PFSK-1 (cell line): ENCODE measurements around the gene FBN2.

Source experiments
- FOXP2 ChIP-seq: optimal IDR thresholded peaks from 2 replicates; pipeline ENCODE3; 2011; ENCODE audit warnings: borderline replicate concordance, control low read depth, inconsistent platforms; ENCODE audit not compliant: insufficient read depth; ENCODE audit errors: extremely low read length, extremely low read depth
- POLR2AphosphoS5 ChIP-seq: IDR thresholded peaks from 2 replicates; pipeline ENCODE4 v1.6.1; 2012; ENCODE audit warnings: low read depth, mild to moderate bottlenecking, control low read depth, low read length, moderate library complexity
- REST ChIP-seq, 2 experiments: IDR thresholded peaks; 2 replicates each; pipeline versions ENCODE4 v1.6.1 to v1.8.0; 2011 to 2012; ENCODE audit warnings: low read depth in 2 of 2, low read length in 2 of 2, control low read depth in 1 of 2, inconsistent platforms in 1 of 2, mild to moderate bottlenecking in 1 of 2, moderate library complexity in 1 of 2; ENCODE audit not compliant: insufficient read depth in 1 of 2
- SIN3A ChIP-seq: IDR thresholded peaks from 2 replicates; pipeline ENCODE4 v1.6.1; 2012; ENCODE audit warnings: mild to moderate bottlenecking, low read length, moderate library complexity, borderline replicate concordance; ENCODE audit not compliant: insufficient read depth
- TAF1 ChIP-seq: IDR thresholded peaks from 2 replicates; pipeline ENCODE4 v1.6.1; 2012; ENCODE audit warnings: low read length, control low read depth, borderline replicate concordance; ENCODE audit not compliant: insufficient read depth

The FBN2 gene

GRCh38 chr5:128402506-128402905 lies 135.5 kb downstream of the FBN2 start:
- TF ChIP-seq REST (IDR thresholded peaks at IDR 0.05; ENCODE audit: insufficient read depth in 1 of 2, low read depth in 2 of 2, low read length in 2 of 2) = no peak
- no peak for TF ChIP-seq TAF1
- no peak for TF ChIP-seq FOXP2
- TF ChIP-seq POLR2AphosphoS5 = no peak
- TF ChIP-seq SIN3A = no peak

GRCh38 chr5:128399111-128399510 lies 138.9 kb downstream of the FBN2 start:
- no peak for TF ChIP-seq REST (IDR thresholded peaks at IDR 0.05; ENCODE audit: insufficient read depth in 1 of 2, low read depth in 2 of 2, low read length in 2 of 2)
- no peak for TF ChIP-seq FOXP2
- TF ChIP-seq TAF1 = no peak
- TF ChIP-seq SIN3A = no peak
- no peak for TF ChIP-seq POLR2AphosphoS5

GRCh38 chr5:128397876-128398275 lies 140.2 kb downstream of the FBN2 start:
- TF ChIP-seq TAF1 (no peak), SIN3A (no peak), REST (IDR thresholded peaks at IDR 0.05; ENCODE audit: insufficient read depth in 1 of 2, low read depth in 2 of 2, low read length in 2 of 2) (no peak), FOXP2 (no peak), POLR2AphosphoS5 (no peak)

- no peak for TF ChIP-seq FOXP2
- TF ChIP-seq REST (IDR thresholded peaks at IDR 0.05; ENCODE audit: insufficient read depth in 1 of 2, low read depth in 2 of 2, low read length in 2 of 2) = no peak
- no peak for TF ChIP-seq POLR2AphosphoS5
- TF ChIP-seq TAF1 = no peak
- TF ChIP-seq SIN3A = no peak
These were observed 143.0 kb downstream of the FBN2 start for GRCh38 chr5:128395073-128395472.

- TF ChIP-seq FOXP2 = no peak
- no peak for TF ChIP-seq POLR2AphosphoS5
- TF ChIP-seq SIN3A = no peak
- TF ChIP-seq TAF1 = no peak
- no peak for TF ChIP-seq REST (IDR thresholded peaks at IDR 0.05; ENCODE audit: insufficient read depth in 1 of 2, low read depth in 2 of 2, low read length in 2 of 2)
These were observed 154.0 kb downstream of the FBN2 start for GRCh38 chr5:128384068-128384467.
